Natural killer cell (primary cell): ENCODE results near the gene ZSWIM8. TPM values are rescaled to one million over a fixed set of nuclear protein-coding genes. Genes with fewer than 3 reads are reported as not detected.

ENCODE experiments used
- ATAC-seq, 3 donors: fragments of 150-1000 bp in 2 of 3; fragments of 200-7000 bp in 1 of 3; cut with Tn5 transposase; 1 replicate in 1 of 3; 2 replicates in 2 of 3; pipeline ENCODE4 v1.10.0; 2021; ENCODE audit warnings: mild to moderate bottlenecking in 2 of 3, moderate library complexity in 2 of 3
- DNase-seq, 2 donors: peaks; one replicate each; pipeline versions ENCODE4 v3.0.0 to v3.0.0-alpha.2; 2013 to 2021; ENCODE audit warnings: mixed read lengths in 1 of 2
- H3K27ac ChIP-seq: one replicate; pipeline ENCODE4 v1.5.1; 2013; ENCODE audit warnings: mild to moderate bottlenecking, low read length
- H3K27me3 ChIP-seq: one replicate; pipeline ENCODE4 v1.6.1; 2013; ENCODE audit warnings: low read length; ENCODE audit not compliant: control insufficient read depth, insufficient read depth
- H3K36me3 ChIP-seq: one replicate; pipeline ENCODE4 v1.6.1; 2013; ENCODE audit warnings: low read length; ENCODE audit not compliant: control insufficient read depth, insufficient read depth
- H3K4me1 ChIP-seq: one replicate; pipeline ENCODE4 v1.6.1; 2013; ENCODE audit warnings: low read length; ENCODE audit not compliant: control insufficient read depth, insufficient read depth
- H3K4me3 ChIP-seq: one replicate; pipeline ENCODE4 v1.5.1; 2013; ENCODE audit warnings: low read length
- H3K9me3 ChIP-seq: one replicate; pipeline ENCODE4 v1.6.1; 2013; ENCODE audit warnings: low read length; ENCODE audit not compliant: control insufficient read depth, insufficient read depth
- H3K27ac Mint-ChIP-seq, 2 donors: one replicate each; pipeline ENCODE4 v1.8.0; 2022; ENCODE audit warnings: mild to moderate bottlenecking in 2 of 2, mixed read lengths in 2 of 2, moderate library complexity in 1 of 2
- H3K27me3 Mint-ChIP-seq, 2 donors: one replicate each; pipeline ENCODE4 v1.8.0; 2022; ENCODE audit warnings: low read depth in 2 of 2, mixed read lengths in 2 of 2
- H3K36me3 Mint-ChIP-seq: one replicate; pipeline ENCODE4 v1.8.0; 2022; ENCODE audit warnings: mixed read lengths
- H3K4me1 Mint-ChIP-seq, 2 donors: one replicate each; pipeline ENCODE4 v1.8.0; 2022; ENCODE audit warnings: mixed read lengths in 2 of 2
- H3K4me3 Mint-ChIP-seq: one replicate; pipeline ENCODE4 v1.8.0; 2022; ENCODE audit warnings: mild to moderate bottlenecking, moderate library complexity, mixed read lengths
- H3K9me3 Mint-ChIP-seq, 2 donors: one replicate each; pipeline ENCODE4 v1.8.0; 2022; ENCODE audit warnings: mixed read lengths in 2 of 2
- CTCF ChIP-seq: fragments of 200-600 bp; IDR thresholded peaks from one replicate; pipeline ENCODE4 v1.8.0; 2022; ENCODE audit warnings: antibody characterized with exemption
- WGBS: methylation state at CpG from one replicate; pipeline ENCODE4 v1.1.7; 2013; ENCODE audit warnings: missing lambda C conversion rate; ENCODE audit not compliant: insufficient coverage; 5-methylcytosine and 5-hydroxymethylcytosine counted together
- intact Hi-C: fragments of 100-400 bp; cut with micrococcal nuclease; formaldehyde crosslinking; loops from one replicate; pipeline ENCODE4 v1.14.2; 2022
- total RNA-seq, 4 donors: library from RNA; stranded (reverse); fragments of 120-200 nt in 1 of 4; gene quantifications; one replicate each; pipeline versions ENCODE4 v1.2.3 to v1.2.4, GENCODE V29; 2013 to 2022

Gene ZSWIM8
- total RNA-seq, 3 donors from 2014 or later (not counting 1 experiment from before 2014, with no cell fraction given), result 157 to 161 (median 159) TPM

DNA sequence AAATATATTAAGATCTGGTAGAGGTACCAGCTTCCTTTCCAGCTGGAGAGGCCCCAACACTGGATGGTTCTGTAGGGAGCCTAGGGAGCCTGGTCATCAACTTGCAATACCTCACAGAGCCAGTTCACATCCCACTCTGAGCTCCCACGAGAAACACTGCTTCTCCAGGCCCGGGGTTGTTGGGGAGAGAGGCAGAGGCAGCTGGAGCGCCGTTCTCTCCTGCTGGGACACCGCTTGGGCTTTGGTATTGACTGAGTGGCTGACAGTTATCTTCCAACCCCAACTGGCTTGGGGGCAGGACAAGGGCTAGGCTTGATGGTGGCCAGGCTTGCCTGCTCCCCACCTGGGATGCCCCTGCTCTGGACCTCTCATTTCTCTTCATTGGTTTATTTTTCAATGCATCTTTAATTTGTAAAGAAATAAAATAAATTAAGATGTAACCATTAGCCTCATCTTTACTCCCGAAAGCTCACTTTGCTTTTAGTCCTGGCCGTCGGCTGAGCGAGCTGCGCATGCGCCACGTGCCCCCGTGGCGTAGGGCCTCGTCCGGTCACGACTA is 13.6 kb upstream of the ZSWIM8 start:
- H3K27ac ChIP-seq, result peak overlapping the region; percentile 95
- peak overlapping the region; percentile 67 for H3K4me3 ChIP-seq
- Mint-ChIP-seq H3K4me3 (peak overlapping the region; percentile 97), H3K9me3 (no peaks in the 10 kb centered on the region), H3K27ac (peak overlapping the region; percentile 84 to 96), H3K27me3 (no peaks in the 10 kb centered on the region), H3K4me1 (peaks cover 41 to 56% of the 10 kb centered on the region in 2 donors), H3K36me3 (peaks cover 23% of the 10 kb centered on the region)
- peaks cover 35% of the 10 kb centered on the region for H3K4me1 ChIP-seq
- 16% methylated on average over 16 of the region's 17 CpGs for WGBS
- no peaks in the 10 kb centered on the region for H3K9me3 ChIP-seq
- TF ChIP-seq CTCF, result no peak
- peaks cover 66% of the 10 kb centered on the region for H3K36me3 ChIP-seq
- intact Hi-C loops, result loop anchor here (1.0 to 5.0 kb wide), 4 partner anchors 12 to 170 kb away; partner anchors contain the start of genes NDST2 and SEC24C
- ATAC-seq, result peak in 2 of 3 donors; percentile 45 to 60
- H3K27me3 ChIP-seq, result no peaks in the 10 kb centered on the region
- DNase-seq, result peak in 1 of 2 donors; percentile 89

- no peaks in the 10 kb centered on the region for H3K27me3 ChIP-seq
- peak overlapping the region; percentile 67 for H3K4me3 ChIP-seq
- peak overlapping the region; percentile 95 for H3K27ac ChIP-seq
- H3K4me3 Mint-ChIP-seq, result peak overlapping the region; percentile 97
- H3K27me3 Mint-ChIP-seq, result no peaks in the 10 kb centered on the region
- intact Hi-C loops, result loop anchor here (1.0 to 5.0 kb wide), 4 partner anchors 13 to 170 kb away; partner anchors contain the start of genes NDST2 and SEC24C
- TF ChIP-seq CTCF, result no peak
- no peaks in the 10 kb centered on the region for H3K9me3 ChIP-seq
- under 1% methylated on average over 101 of the region's 101 CpGs for WGBS
- DNase-seq (peak; percentile 77 to 94), ATAC-seq (peak; percentile 61 to 81 (median 67))
- H3K36me3 Mint-ChIP-seq, result peaks cover 22% of the 10 kb centered on the region
- H3K9me3 Mint-ChIP-seq, result no peaks in the 10 kb centered on the region
- peaks cover 47 to 61% of the 10 kb centered on the region in 2 donors for H3K4me1 Mint-ChIP-seq
- peak overlapping the region; percentile 84 to 96 for H3K27ac Mint-ChIP-seq
- H3K36me3 ChIP-seq, result peaks cover 67% of the 10 kb centered on the region
- peaks cover 38% of the 10 kb centered on the region for H3K4me1 ChIP-seq
These were observed 12.9 kb upstream of the ZSWIM8 start for GRCh38 chr10:73772281-73773151.

GRCh38 chr10:73773152-73773879 is 12.1 kb upstream of the ZSWIM8 start:
- H3K27ac ChIP-seq, result peak overlapping the region; percentile 95
- Mint-ChIP-seq H3K4me3 (peak overlapping the region; percentile 97), H3K9me3 (no peaks in the 10 kb centered on the region), H3K27me3 (no peaks in the 10 kb centered on the region), H3K4me1 (peaks cover 47 to 61% of the 10 kb centered on the region in 2 donors), H3K27ac (peak overlapping the region; percentile 84 to 96), H3K36me3 (peaks cover 22% of the 10 kb centered on the region)
- peaks cover 64% of the 10 kb centered on the region for H3K36me3 ChIP-seq
- ATAC-seq (no peak), DNase-seq (peak in 1 of 2 donors; percentile 24)
- peaks cover 42% of the 10 kb centered on the region for H3K4me1 ChIP-seq
- peak overlapping the region; percentile 67 for H3K4me3 ChIP-seq
- WGBS, result 6% methylated on average over 29 of the region's 29 CpGs
- no peaks in the 10 kb centered on the region for H3K27me3 ChIP-seq
- no peak for TF ChIP-seq CTCF
- H3K9me3 ChIP-seq, result no peaks in the 10 kb centered on the region
- intact Hi-C loops, result loop anchor here (2.0 to 5.0 kb wide), 3 partner anchors 29 to 169 kb away; partner anchors contain the start of genes NDST2 and SEC24C
